Activated T-helper 2 cell treated with anti-CD3 and anti-CD28 coated beads, Interferon-gamma antibody, Interleukin-2, Interleukin-4, amounts not matched to agents 10 μg/mL and 5 μg/mL and 100 μg/mL, durations not matched to agents 14 hours and 24 hours and 36 hours (primary cell): ENCODE measurements around the gene GTF3C4. TPM values are rescaled to one million over a fixed set of nuclear protein-coding genes. Genes with fewer than 3 reads are reported as not detected.

Experiments used
- DNase-seq: peaks from one replicate; pipeline ENCODE4 v3.0.0; 2021; ENCODE audit warnings: low spot score
- H3K27ac Mint-ChIP-seq: one replicate; pipeline ENCODE4 v1.8.0; 2021; ENCODE audit warnings: mixed read lengths
- H3K27me3 Mint-ChIP-seq: one replicate; pipeline ENCODE4 v1.8.0; 2021; ENCODE audit warnings: low read depth, mixed read lengths
- H3K36me3 Mint-ChIP-seq: one replicate; pipeline ENCODE4 v1.8.0; 2021; ENCODE audit warnings: low read depth, mixed read lengths
- H3K4me1 Mint-ChIP-seq: one replicate; pipeline ENCODE4 v1.8.0; 2021; ENCODE audit warnings: low read depth, mixed read lengths
- H3K4me3 Mint-ChIP-seq: one replicate; pipeline ENCODE4 v1.8.0; 2021; ENCODE audit warnings: low read depth, mild to moderate bottlenecking, moderate library complexity, mixed read lengths
- H3K9me3 Mint-ChIP-seq: one replicate; pipeline ENCODE4 v1.8.0; 2021; ENCODE audit warnings: mixed read lengths
- intact Hi-C: fragments of 100-400 bp; cut with micrococcal nuclease; formaldehyde crosslinking; loops from one replicate; pipeline ENCODE4 v1.15.1; 2023
- total RNA-seq: library from RNA; stranded (reverse); gene quantifications from 2 replicates; pipeline ENCODE4 v1.2.3, GENCODE V29; 2022

Gene GTF3C4
- total RNA-seq: 17.7 and 17.8 TPM in 2 replicates

- DNase-seq: peak; percentile 81
- peaks cover 45% of the 10 kb centered on the region for H3K36me3 Mint-ChIP-seq
- peaks cover 33% of the 10 kb centered on the region for H3K4me1 Mint-ChIP-seq
- no peaks in the 10 kb centered on the region for H3K27me3 Mint-ChIP-seq
- H3K4me3 Mint-ChIP-seq: peak within 1 kb of the TSS; percentile 93
- intact Hi-C loops: loop anchor here (2.0 to 5.0 kb wide), 2 partner anchors 208 to 263 kb away; partner anchors contain the start of genes AK8, SPACA9 and TTF1
- H3K27ac Mint-ChIP-seq: peak within 1 kb of the TSS; percentile 83
- no peaks in the 10 kb centered on the region for H3K9me3 Mint-ChIP-seq
Observed at GRCh38 chr9:132670457-132671391, at the start of gene GTF3C4. TSS of gene GTF3C4 (plus strand) at chr9:132670464. CDS start at chr9:132670599, 135 bp downstream.

- no peak overlapping the region for H3K27ac Mint-ChIP-seq
- DNase-seq: no peak
- H3K4me1 Mint-ChIP-seq: no peaks in the 10 kb centered on the region
- H3K36me3 Mint-ChIP-seq: peaks cover 46% of the 10 kb centered on the region
- H3K9me3 Mint-ChIP-seq: no peaks in the 10 kb centered on the region
- H3K27me3 Mint-ChIP-seq: no peaks in the 10 kb centered on the region
- no peak overlapping the region for H3K4me3 Mint-ChIP-seq
- intact Hi-C loops: no loop called here
Observed at GRCh38 chr9:132622159-132622558, 48.1 kb upstream of the GTF3C4 start.

- H3K9me3 Mint-ChIP-seq: no peaks in the 10 kb centered on the region
- no peak overlapping the region for H3K4me3 Mint-ChIP-seq
- peaks cover 5% of the 10 kb centered on the region for H3K4me1 Mint-ChIP-seq
- intact Hi-C loops: no loop called here
- no peaks in the 10 kb centered on the region for H3K27me3 Mint-ChIP-seq
- no peak overlapping the region for H3K27ac Mint-ChIP-seq
- H3K36me3 Mint-ChIP-seq: peaks cover 53% of the 10 kb centered on the region
- DNase-seq: no peak
Observed at GRCh38 chr9:132626285-132626684, 44.0 kb upstream of the GTF3C4 start.

GRCh38 chr9:132627106-132627505 lies 43.2 kb upstream of the GTF3C4 start:
- Mint-ChIP-seq H3K9me3 (no peaks in the 10 kb centered on the region), H3K27me3 (no peaks in the 10 kb centered on the region), H3K4me1 (peaks cover 5% of the 10 kb centered on the region), H3K36me3 (peaks cover 60% of the 10 kb centered on the region), H3K4me3 (no peak overlapping the region), H3K27ac (no peak overlapping the region)
- intact Hi-C loops: no loop called here
- DNase-seq: no peak

GRCh38 chr9:132627594-132627993 lies 42.7 kb upstream of the GTF3C4 start:
- Mint-ChIP-seq H3K36me3 (peaks cover 60% of the 10 kb centered on the region), H3K9me3 (no peaks in the 10 kb centered on the region), H3K4me1 (peaks cover 5% of the 10 kb centered on the region), H3K27me3 (no peaks in the 10 kb centered on the region), H3K27ac (no peak overlapping the region), H3K4me3 (no peak overlapping the region)
- intact Hi-C loops: no loop called here
- no peak for DNase-seq

GRCh38 chr9:132628746-132629145 lies 41.5 kb upstream of the GTF3C4 start:
- no peak overlapping the region for H3K4me3 Mint-ChIP-seq

GRCh38 chr9:132630116-132630515 lies 40.1 kb upstream of the GTF3C4 start:
- H3K9me3 Mint-ChIP-seq: no peaks in the 10 kb centered on the region
- H3K27me3 Mint-ChIP-seq: no peaks in the 10 kb centered on the region
- H3K36me3 Mint-ChIP-seq: peaks cover 63% of the 10 kb centered on the region
- no peak for DNase-seq
- intact Hi-C loops: no loop called here
- no peak overlapping the region for H3K4me3 Mint-ChIP-seq
- H3K27ac Mint-ChIP-seq: no peak overlapping the region
- peaks cover 6% of the 10 kb centered on the region for H3K4me1 Mint-ChIP-seq

More at GRCh38 chr9:132628746-132629145, 41.5 kb upstream of the GTF3C4 start:
- H3K27me3 Mint-ChIP-seq: no peaks in the 10 kb centered on the region
- no peak overlapping the region for H3K27ac Mint-ChIP-seq
- intact Hi-C loops: no loop called here
- peaks cover 69% of the 10 kb centered on the region for H3K36me3 Mint-ChIP-seq
- peaks cover 6% of the 10 kb centered on the region for H3K4me1 Mint-ChIP-seq
- DNase-seq: no peak
- no peaks in the 10 kb centered on the region for H3K9me3 Mint-ChIP-seq

- peaks cover 56% of the 10 kb centered on the region for H3K36me3 Mint-ChIP-seq
- intact Hi-C loops: no loop called here
Observed at GRCh38 chr9:132630811-132631210, 39.5 kb upstream of the GTF3C4 start.

GRCh38 chr9:132631280-132631679 lies 39.0 kb upstream of the GTF3C4 start:
- no peak for DNase-seq
- Mint-ChIP-seq H3K36me3 (peaks cover 55% of the 10 kb centered on the region), H3K4me1 (peaks cover 6% of the 10 kb centered on the region), H3K27ac (no peak overlapping the region), H3K27me3 (no peaks in the 10 kb centered on the region), H3K9me3 (no peaks in the 10 kb centered on the region), H3K4me3 (no peak overlapping the region)
- intact Hi-C loops: no loop called here

More at GRCh38 chr9:132630811-132631210, 39.5 kb upstream of the GTF3C4 start:
- Mint-ChIP-seq H3K27ac (no peak overlapping the region), H3K9me3 (no peaks in the 10 kb centered on the region), H3K4me1 (peaks cover 6% of the 10 kb centered on the region), H3K27me3 (no peaks in the 10 kb centered on the region), H3K4me3 (no peak overlapping the region)
- DNase-seq: no peak

- H3K4me3 Mint-ChIP-seq: no peak overlapping the region
- peaks cover 6% of the 10 kb centered on the region for H3K4me1 Mint-ChIP-seq
- H3K36me3 Mint-ChIP-seq: peaks cover 51% of the 10 kb centered on the region
- DNase-seq: no peak
- H3K27ac Mint-ChIP-seq: no peak overlapping the region
- no peaks in the 10 kb centered on the region for H3K27me3 Mint-ChIP-seq
- intact Hi-C loops: no loop called here
- no peaks in the 10 kb centered on the region for H3K9me3 Mint-ChIP-seq
Observed at GRCh38 chr9:132631685-132632084, 38.6 kb upstream of the GTF3C4 start.

- Mint-ChIP-seq H3K9me3 (no peaks in the 10 kb centered on the region), H3K4me1 (peaks cover 6% of the 10 kb centered on the region), H3K36me3 (peaks cover 49% of the 10 kb centered on the region), H3K4me3 (no peak overlapping the region), H3K27me3 (no peaks in the 10 kb centered on the region), H3K27ac (no peak overlapping the region)
- DNase-seq: no peak
- intact Hi-C loops: no loop called here
Observed at GRCh38 chr9:132632413-132633129, 37.7 kb upstream of the GTF3C4 start.

GRCh38 chr9:132634327-132634726 lies 35.9 kb upstream of the GTF3C4 start:
- no peak overlapping the region for H3K4me3 Mint-ChIP-seq
- H3K27ac Mint-ChIP-seq: no peak overlapping the region
- H3K27me3 Mint-ChIP-seq: no peaks in the 10 kb centered on the region
- H3K9me3 Mint-ChIP-seq: no peaks in the 10 kb centered on the region
- no peak for DNase-seq
- peaks cover 48% of the 10 kb centered on the region for H3K36me3 Mint-ChIP-seq
- intact Hi-C loops: no loop called here
- H3K4me1 Mint-ChIP-seq: peaks cover 2% of the 10 kb centered on the region

- Mint-ChIP-seq H3K36me3 (peaks cover 46% of the 10 kb centered on the region), H3K27ac (no peak overlapping the region)
- intact Hi-C loops: no loop called here
Observed at GRCh38 chr9:132637351-132637750, 32.9 kb upstream of the GTF3C4 start.

More at GRCh38 chr9:132637351-132637750, 32.9 kb upstream of the GTF3C4 start:
- Mint-ChIP-seq H3K4me1 (peaks cover 1% of the 10 kb centered on the region), H3K9me3 (no peaks in the 10 kb centered on the region), H3K27me3 (no peaks in the 10 kb centered on the region), H3K4me3 (no peak overlapping the region)
- no peak for DNase-seq
